HepG2 (cell line): Measurements from ENCODE around the gene MAP3K8. TPM values are rescaled to one million over a fixed set of nuclear protein-coding genes. Genes with fewer than 3 reads are reported as not detected.
A peak's percentile ranks its signal among the peaks of the same experiment; 100 is the strongest.

ENCODE experiments used
- HDAC1 ChIP-seq: sonication (generic); formaldehyde crosslinking; IDR thresholded peaks from 2 replicates; pipeline ENCODE4 v1.5.1; 2020; ENCODE audit warnings: mild to moderate bottlenecking, missing genetic modification reagents
- HOXA3 ChIP-seq: sonication (generic); formaldehyde crosslinking; IDR thresholded peaks from 2 replicates; pipeline ENCODE4 v1.5.0; 2020; ENCODE audit warnings: missing genetic modification reagents
- JUND ChIP-seq: sonication (generic); formaldehyde crosslinking; IDR thresholded peaks from 2 replicates; pipeline ENCODE4 v1.8.0; 2022; ENCODE audit warnings: mild to moderate bottlenecking, missing genetic modification reagents
- KAT2B ChIP-seq: fragments of 150-350 bp; IDR thresholded peaks from 2 replicates; pipeline ENCODE4 v1.6.1; 2014; ENCODE audit warnings: low read depth, low read length, borderline replicate concordance
- PPARG ChIP-seq: conservative IDR thresholded peaks from 2 replicates; pipeline ENCODE4 v1.6.1; 2016; ENCODE audit warnings: missing biosample characterization, missing genetic modification reagents
- RBFOX2 ChIP-seq: fragments of 200-400 bp; formaldehyde crosslinking; IDR thresholded peaks from 2 replicates; pipeline ENCODE4 v1.6.1; 2017; ENCODE audit warnings: low read depth, mild to moderate bottlenecking, low read length
- SMC3 ChIP-seq: IDR thresholded peaks from 2 replicates; pipeline ENCODE4 v1.6.1; 2011; ENCODE audit warnings: low read length, improper control_type of control experiment
- SOX6 ChIP-seq, 2 experiments: fragments of 450-650 bp in 1 of 2; sonication (generic) in 1 of 2; formaldehyde crosslinking in 1 of 2; IDR thresholded peaks; 2 replicates each; pipeline versions ENCODE4 v1.4.0 to v1.6.1; 2017 to 2020; ENCODE audit warnings: antibody characterized with exemption in 1 of 2, mild to moderate bottlenecking in 1 of 2, missing genetic modification reagents in 1 of 2
- ZC3H13 ChIP-seq: sonication (generic); formaldehyde crosslinking; IDR thresholded peaks from 2 replicates; pipeline ENCODE4 v1.8.1; 2023; ENCODE audit warnings: mild to moderate bottlenecking, missing genetic modification reagents, moderate library complexity
- ZNF274 ChIP-seq: sonication (generic); formaldehyde crosslinking; IDR thresholded peaks from 2 replicates; pipeline ENCODE4 v1.5.1; 2020; ENCODE audit warnings: mild to moderate bottlenecking, missing genetic modification reagents
- ZNF367 ChIP-seq: sonication (generic); formaldehyde crosslinking; IDR thresholded peaks from 2 replicates; pipeline ENCODE4 v1.4.0; 2020; ENCODE audit warnings: missing genetic modification reagents, borderline replicate concordance
- ZNF512B ChIP-seq: sonication (generic); formaldehyde crosslinking; IDR thresholded peaks from 2 replicates; pipeline ENCODE4 v1.5.1; 2020; ENCODE audit warnings: missing genetic modification reagents, mild to moderate bottlenecking, borderline replicate concordance
- ZNF615 ChIP-seq: sonication (generic); formaldehyde crosslinking; IDR thresholded peaks from 2 replicates; pipeline ENCODE4 v1.5.0; 2020; ENCODE audit warnings: mild to moderate bottlenecking, missing genetic modification reagents, borderline replicate concordance
- ZNF781 ChIP-seq: sonication (generic); formaldehyde crosslinking; IDR thresholded peaks from 2 replicates; pipeline ENCODE4 v1.5.1; 2020; ENCODE audit warnings: borderline replicate concordance, mild to moderate bottlenecking, missing genetic modification reagents; ENCODE audit errors: not compliant biosample characterization
- ZNF878 ChIP-seq: sonication (generic); formaldehyde crosslinking; IDR thresholded peaks from 2 replicates; pipeline ENCODE4 v1.8.1; 2023; ENCODE audit warnings: mild to moderate bottlenecking, missing genetic modification reagents, moderate library complexity
- ZSCAN21 ChIP-seq: sonication (generic); formaldehyde crosslinking; IDR thresholded peaks from 2 replicates; pipeline ENCODE4 v1.8.0; 2022; ENCODE audit warnings: mild to moderate bottlenecking, missing genetic modification reagents, moderate library complexity, borderline replicate concordance
- ZSCAN22 ChIP-seq: sonication (generic); formaldehyde crosslinking; IDR thresholded peaks from 2 replicates; pipeline ENCODE4 v1.4.0; 2020; ENCODE audit warnings: mild to moderate bottlenecking, missing genetic modification reagents
- polyA plus RNA-seq, 8 experiments: library from polyadenylated mRNA; depleted of rRNA in 3 of 8; stranded (reverse) in 7 of 8; unstranded in 1 of 8; fragments of >200 nt; fragmentation: Illumina TruSeq in 4 of 8; extraction: Trizol in 4 of 8; gene quantifications; 2 replicates each; pipeline versions ENCODE4 v1.2.1 to v1.2.3, GENCODE V29; 2011 to 2016; ENCODE audit warnings: low read depth in 4 of 8, missing spikeins in 1 of 8, mixed read lengths in 1 of 8; ENCODE audit not compliant: insufficient read depth in 1 of 8
- total RNA-seq, 5 experiments: library from RNA; depleted of rRNA; stranded (reverse); fragments of >200 nt; fragmentation: Illumina TruSeq; extraction: Trizol; gene quantifications; 2 replicates each; pipeline ENCODE4 v1.2.3, GENCODE V29; 2016; ENCODE audit warnings: low read depth in 1 of 5
- TF ChIP-seq, protein P1 (sequence below): IDR thresholded peaks from 2 replicates; pipeline ENCODE4 v1.6.1; 2016; ENCODE audit warnings: low read depth, missing genetic modification reagents, missing compliant biosample characterization
- TF ChIP-seq, protein P2 (sequence below): sonication (generic); IDR thresholded peaks from 2 replicates; pipeline ENCODE4 v1.6.1; 2016; ENCODE audit warnings: low read depth, borderline replicate concordance
- TF ChIP-seq, protein P3 (sequence below): fragments of 450-650 bp; IDR thresholded peaks from 2 replicates; pipeline ENCODE4 v1.6.1; 2017

MAP3K8 gene
- total and polyA plus RNA-seq, 2 of the 13 experiments (the other 11 are each of a cell fraction or from before 2014, with no cell fraction given), result 19.3 to 37.9 TPM

- TF ChIP-seq ZNF615 (CRISPR knock-in tag) (no peak), ZNF878 (no peak), HDAC1 (CRISPR knock-in tag) (no peak), ZNF367 (CRISPR knock-in tag) (no peak), ZNF781 (CRISPR knock-in tag) (no peak), ZNF512B (CRISPR knock-in tag) (no peak), ZSCAN22 (CRISPR knock-in tag) (no peak), ZC3H13 (CRISPR knock-in tag) (no peak), ZNF274 (CRISPR knock-in tag) (no peak), SMC3 (no peak), PPARG (CRISPR knock-in tag) (no peak), ZSCAN21 (CRISPR knock-in tag) (no peak), SOX6 (IDR thresholded peaks at IDR 0.05) (no peak), SOX6 (CRISPR knock-in tag; IDR thresholded peaks at IDR 0.05) (no peak), RBFOX2 (no peak), KAT2B (no peak), JUND (no peak), HOXA3 (CRISPR knock-in tag) (peak; percentile 48; the same call in 1 of the 2 replicates)
- TF ChIP-seq, protein P1, sequence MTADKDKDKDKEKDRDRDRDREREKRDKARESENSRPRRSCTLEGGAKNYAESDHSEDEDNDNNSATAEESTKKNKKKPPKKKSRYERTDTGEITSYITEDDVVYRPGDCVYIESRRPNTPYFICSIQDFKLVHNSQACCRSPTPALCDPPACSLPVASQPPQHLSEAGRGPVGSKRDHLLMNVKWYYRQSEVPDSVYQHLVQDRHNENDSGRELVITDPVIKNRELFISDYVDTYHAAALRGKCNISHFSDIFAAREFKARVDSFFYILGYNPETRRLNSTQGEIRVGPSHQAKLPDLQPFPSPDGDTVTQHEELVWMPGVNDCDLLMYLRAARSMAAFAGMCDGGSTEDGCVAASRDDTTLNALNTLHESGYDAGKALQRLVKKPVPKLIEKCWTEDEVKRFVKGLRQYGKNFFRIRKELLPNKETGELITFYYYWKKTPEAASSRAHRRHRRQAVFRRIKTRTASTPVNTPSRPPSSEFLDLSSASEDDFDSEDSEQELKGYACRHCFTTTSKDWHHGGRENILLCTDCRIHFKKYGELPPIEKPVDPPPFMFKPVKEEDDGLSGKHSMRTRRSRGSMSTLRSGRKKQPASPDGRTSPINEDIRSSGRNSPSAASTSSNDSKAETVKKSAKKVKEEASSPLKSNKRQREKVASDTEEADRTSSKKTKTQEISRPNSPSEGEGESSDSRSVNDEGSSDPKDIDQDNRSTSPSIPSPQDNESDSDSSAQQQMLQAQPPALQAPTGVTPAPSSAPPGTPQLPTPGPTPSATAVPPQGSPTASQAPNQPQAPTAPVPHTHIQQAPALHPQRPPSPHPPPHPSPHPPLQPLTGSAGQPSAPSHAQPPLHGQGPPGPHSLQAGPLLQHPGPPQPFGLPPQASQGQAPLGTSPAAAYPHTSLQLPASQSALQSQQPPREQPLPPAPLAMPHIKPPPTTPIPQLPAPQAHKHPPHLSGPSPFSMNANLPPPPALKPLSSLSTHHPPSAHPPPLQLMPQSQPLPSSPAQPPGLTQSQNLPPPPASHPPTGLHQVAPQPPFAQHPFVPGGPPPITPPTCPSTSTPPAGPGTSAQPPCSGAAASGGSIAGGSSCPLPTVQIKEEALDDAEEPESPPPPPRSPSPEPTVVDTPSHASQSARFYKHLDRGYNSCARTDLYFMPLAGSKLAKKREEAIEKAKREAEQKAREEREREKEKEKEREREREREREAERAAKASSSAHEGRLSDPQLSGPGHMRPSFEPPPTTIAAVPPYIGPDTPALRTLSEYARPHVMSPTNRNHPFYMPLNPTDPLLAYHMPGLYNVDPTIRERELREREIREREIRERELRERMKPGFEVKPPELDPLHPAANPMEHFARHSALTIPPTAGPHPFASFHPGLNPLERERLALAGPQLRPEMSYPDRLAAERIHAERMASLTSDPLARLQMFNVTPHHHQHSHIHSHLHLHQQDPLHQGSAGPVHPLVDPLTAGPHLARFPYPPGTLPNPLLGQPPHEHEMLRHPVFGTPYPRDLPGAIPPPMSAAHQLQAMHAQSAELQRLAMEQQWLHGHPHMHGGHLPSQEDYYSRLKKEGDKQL (CRISPR knock-in tag), result no peak
- TF ChIP-seq, protein P2, sequence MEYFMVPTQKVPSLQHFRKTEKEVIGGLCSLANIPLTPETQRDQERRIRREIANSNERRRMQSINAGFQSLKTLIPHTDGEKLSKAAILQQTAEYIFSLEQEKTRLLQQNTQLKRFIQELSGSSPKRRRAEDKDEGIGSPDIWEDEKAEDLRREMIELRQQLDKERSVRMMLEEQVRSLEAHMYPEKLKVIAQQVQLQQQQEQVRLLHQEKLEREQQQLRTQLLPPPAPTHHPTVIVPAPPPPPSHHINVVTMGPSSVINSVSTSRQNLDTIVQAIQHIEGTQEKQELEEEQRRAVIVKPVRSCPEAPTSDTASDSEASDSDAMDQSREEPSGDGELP, result no peak
- TF ChIP-seq, protein P3, sequence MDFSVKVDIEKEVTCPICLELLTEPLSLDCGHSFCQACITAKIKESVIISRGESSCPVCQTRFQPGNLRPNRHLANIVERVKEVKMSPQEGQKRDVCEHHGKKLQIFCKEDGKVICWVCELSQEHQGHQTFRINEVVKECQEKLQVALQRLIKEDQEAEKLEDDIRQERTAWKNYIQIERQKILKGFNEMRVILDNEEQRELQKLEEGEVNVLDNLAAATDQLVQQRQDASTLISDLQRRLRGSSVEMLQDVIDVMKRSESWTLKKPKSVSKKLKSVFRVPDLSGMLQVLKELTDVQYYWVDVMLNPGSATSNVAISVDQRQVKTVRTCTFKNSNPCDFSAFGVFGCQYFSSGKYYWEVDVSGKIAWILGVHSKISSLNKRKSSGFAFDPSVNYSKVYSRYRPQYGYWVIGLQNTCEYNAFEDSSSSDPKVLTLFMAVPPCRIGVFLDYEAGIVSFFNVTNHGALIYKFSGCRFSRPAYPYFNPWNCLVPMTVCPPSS, result no peak
Observed at GRCh38 chr10:30432622-30433305, 1.2 kb upstream of the MAP3K8 start (continued).
